ACC112 (cell line): Measurements from ENCODE around the gene CSTF1.

Source experiments
- H2AFZ ChIP-seq: fragments of 200-600 bp; sonication (generic); one replicate; pipeline ENCODE4 v1.6.0; 2017; ENCODE audit warnings: antibody characterized with exemption, low read length; ENCODE audit not compliant: unreplicated experiment
- H3K27ac ChIP-seq: fragments of 200-600 bp; sonication (generic); 2 replicates; pipeline ENCODE4 v1.5.1; 2014; ENCODE audit warnings: low read depth, mild to moderate bottlenecking, antibody characterized with exemption, low read length, moderate library complexity
- H3K27me3 ChIP-seq: fragments of 200-600 bp; sonication (generic); 2 replicates; pipeline ENCODE4 v1.6.1; 2014; ENCODE audit warnings: mild to moderate bottlenecking, antibody characterized with exemption, low read length, moderate library complexity, mixed read lengths; ENCODE audit not compliant: insufficient read depth
- H3K36me3 ChIP-seq: fragments of 200-600 bp; sonication (generic); 2 replicates; pipeline ENCODE4 v1.6.1; 2016; ENCODE audit warnings: mild to moderate bottlenecking, antibody characterized with exemption, low read length, moderate library complexity, mixed read lengths; ENCODE audit not compliant: insufficient read depth
- H3K4me1 ChIP-seq: fragments of 200-600 bp; sonication (generic); one replicate; pipeline ENCODE4 v1.6.1; 2016; ENCODE audit warnings: low read length, mixed read lengths; ENCODE audit not compliant: insufficient read depth, unreplicated experiment, control insufficient read depth
- H3K4me3 ChIP-seq: fragments of 200-600 bp; sonication (generic); 2 replicates; pipeline ENCODE4 v1.5.1; 2014; ENCODE audit warnings: mild to moderate bottlenecking, low read depth, low read length
- H3K79me2 ChIP-seq: fragments of 200-600 bp; sonication (generic); one replicate; pipeline ENCODE4 v1.6.0; 2016; ENCODE audit warnings: low read length; ENCODE audit not compliant: control insufficient read depth, unreplicated experiment, insufficient read depth

CSTF1 gene

DNA sequence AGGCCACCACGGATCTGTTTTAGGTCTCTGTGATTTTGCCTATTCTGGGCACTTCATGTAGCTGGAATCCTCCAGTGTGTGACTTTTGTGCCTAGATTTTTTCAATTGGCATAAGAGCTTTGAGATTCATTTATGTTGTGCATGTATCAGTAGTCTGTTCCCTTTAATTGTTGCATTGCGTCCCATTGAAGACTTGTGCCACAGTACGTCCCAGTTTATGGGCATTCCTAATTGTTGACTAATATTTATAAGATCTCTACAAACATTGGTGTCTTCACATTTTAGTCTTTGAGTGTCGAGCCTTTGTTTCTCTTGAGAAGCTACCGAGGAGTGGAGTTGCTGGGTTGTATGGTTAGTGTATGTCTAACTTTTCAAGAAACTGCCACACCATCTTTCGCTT, 34.4 kb upstream of the CSTF1 start:
- Histone ChIP-seq H3K4me3 (peak overlapping the region; percentile 100), H3K27ac (no peak overlapping the region), H3K79me2 (peaks cover 16% of the 10 kb centered on the region), H2AFZ (peak overlapping the region; percentile 9), H3K27me3 (peaks cover 7% of the 10 kb centered on the region; the same call in 1 of the 2 replicates), H3K36me3 (no peaks in the 10 kb centered on the region), H3K4me1 (peaks cover 13% of the 10 kb centered on the region)

DNA sequence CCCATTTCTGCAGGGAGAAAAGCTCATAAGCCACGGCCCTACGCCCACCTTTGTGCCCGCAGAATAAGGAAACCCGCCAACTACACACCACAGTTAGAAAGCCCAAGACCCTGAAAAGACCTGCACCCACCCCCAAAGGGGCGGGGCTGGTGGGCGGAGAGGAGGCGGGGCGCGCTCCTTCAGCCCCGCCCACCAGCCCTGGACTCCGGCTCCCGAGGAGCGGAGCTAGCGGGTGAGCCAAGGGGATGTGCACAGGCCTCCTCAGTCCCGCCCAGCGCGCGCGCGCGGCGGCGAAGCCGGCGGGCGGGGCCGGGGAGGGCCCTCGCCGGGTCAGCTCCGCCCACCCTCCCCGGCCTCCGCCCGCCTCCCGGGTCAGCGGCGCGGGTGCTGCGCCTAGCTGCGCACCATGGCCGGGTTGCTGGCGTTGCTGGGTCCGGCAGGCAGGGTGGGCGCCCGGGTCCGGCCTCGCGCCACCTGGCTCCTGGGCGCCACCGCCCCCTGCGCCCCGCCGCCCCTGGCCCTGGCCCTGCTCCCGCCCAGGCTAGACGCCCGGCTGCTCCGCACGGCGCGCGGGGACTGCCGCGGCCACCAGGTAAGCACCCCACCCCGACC, 33.7 kb upstream of the CSTF1 start, which contains the start of gene FAM210B:
Gene FAM210B, plus strand, starts transcription at position 375 of the 612 bp plus-strand sequence. Its CDS starts 32 bp downstream, at position 407.
- H3K27ac ChIP-seq = peak within 1 kb of the TSS; percentile 43; the same call in 1 of the 2 replicates
- H3K4me1 ChIP-seq = peaks cover 16% of the 10 kb centered on the region
- peak within 1 kb of the TSS; percentile 100 for H3K4me3 ChIP-seq
- peak within 1 kb of the TSS; percentile 91 for H2AFZ ChIP-seq
- peaks cover 16% of the 10 kb centered on the region for H3K79me2 ChIP-seq
- H3K27me3 ChIP-seq = peaks cover 6% of the 10 kb centered on the region; the same call in 1 of the 2 replicates
- H3K36me3 ChIP-seq = no peaks in the 10 kb centered on the region

DNA sequence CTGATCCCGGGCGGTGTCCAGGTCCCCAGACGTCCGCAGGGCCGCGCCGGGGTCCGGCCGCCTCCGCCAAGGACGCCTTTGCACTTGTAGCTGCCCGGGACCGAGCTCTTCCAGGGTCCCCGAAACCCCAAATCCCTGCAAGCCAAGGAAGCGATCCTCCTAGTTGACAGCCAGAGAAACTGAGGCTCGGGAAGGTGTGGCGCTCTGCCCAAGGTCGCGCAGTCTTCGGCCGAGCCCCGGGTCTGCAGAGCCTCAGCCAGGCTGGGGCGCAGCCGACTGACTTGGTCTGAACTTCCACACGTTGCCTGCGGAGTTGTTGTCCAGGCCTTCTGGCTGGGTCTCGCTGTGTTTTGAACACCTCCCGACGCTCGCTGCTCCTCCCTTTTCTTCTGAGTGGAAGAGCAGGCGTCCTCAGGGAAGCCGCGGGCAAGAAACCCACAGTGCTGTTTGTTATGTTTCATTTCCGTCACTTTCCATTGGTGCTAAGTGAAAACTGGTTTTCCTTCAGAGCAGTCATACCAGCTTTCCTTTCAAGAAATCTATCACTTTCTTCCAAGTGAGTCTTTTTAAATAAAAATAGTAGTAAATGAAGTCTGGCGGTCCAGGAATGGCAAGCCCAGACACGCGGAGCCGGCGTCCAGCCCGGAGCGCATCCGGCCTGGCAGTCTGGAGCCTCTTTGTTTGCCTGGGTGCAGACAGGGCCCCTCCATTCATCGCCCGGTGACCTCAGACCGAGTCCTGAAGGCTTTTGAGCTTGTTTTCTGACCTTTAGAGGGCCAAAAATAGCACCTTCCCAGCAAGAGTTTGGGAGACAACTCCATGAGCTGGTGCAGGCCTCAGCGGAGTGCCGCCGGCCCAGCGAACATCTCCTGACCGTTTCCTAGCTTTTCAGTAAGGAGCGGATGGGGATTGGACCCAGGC, 33.0 kb upstream of the CSTF1 start:
- 0 out of 2 replicates have a peak, but pooled peaks cover under 1% of the 10 kb centered on the region for H3K27me3 ChIP-seq
- peaks cover 16% of the 10 kb centered on the region for H3K4me1 ChIP-seq
- peak overlapping the region; percentile 100 for H3K4me3 ChIP-seq
- H3K36me3 ChIP-seq = no peaks in the 10 kb centered on the region
- peak overlapping the region; percentile 91 for H2AFZ ChIP-seq
- peak overlapping the region; percentile 43; the same call in 1 of the 2 replicates for H3K27ac ChIP-seq
- peaks cover 16% of the 10 kb centered on the region for H3K79me2 ChIP-seq

DNA sequence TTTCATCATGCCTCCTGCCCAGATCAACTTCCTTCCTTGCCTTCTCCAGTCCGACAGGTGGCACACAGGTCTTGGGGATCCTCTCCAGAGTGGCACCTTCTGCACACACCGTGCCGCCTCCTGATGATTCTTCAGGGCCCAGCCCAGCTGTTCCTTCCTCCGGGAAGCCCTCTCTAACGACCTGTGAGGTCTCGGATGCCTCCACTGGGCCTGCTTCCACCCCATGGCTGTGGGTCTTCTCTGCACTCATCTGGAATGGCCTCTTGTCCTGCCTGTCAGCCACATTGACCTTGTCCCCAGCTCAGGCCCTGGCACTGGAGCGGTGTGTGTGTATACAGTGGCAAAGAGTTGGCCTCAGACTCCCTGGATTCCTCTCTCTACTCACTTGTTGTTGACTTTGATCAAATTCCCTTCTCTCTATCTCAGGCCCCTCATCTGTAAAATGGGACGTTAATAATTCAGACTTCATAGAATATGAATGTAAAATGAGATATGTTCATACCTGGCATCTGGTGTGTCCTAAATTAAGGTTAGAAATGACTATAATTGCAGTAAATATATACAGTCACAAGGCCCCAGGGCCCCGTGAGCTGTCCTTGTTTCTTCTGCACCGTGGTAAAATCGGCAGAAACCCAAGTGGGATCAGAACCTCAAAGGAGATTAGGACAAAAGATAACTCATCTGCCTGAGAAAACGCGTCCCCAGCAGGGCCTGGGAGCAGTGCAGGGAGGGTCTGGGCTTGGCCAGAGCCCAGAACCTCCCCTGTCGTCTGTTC, 32.1 kb upstream of the CSTF1 start:
- Histone ChIP-seq H3K4me1 (peaks cover 16% of the 10 kb centered on the region), H2AFZ (peak overlapping the region; percentile 91), H3K79me2 (peaks cover 16% of the 10 kb centered on the region), H3K27me3 (no peaks in the 10 kb centered on the region), H3K4me3 (peak overlapping the region; percentile 100), H3K27ac (peak overlapping the region; percentile 43; the same call in 1 of the 2 replicates), H3K36me3 (no peaks in the 10 kb centered on the region)

DNA sequence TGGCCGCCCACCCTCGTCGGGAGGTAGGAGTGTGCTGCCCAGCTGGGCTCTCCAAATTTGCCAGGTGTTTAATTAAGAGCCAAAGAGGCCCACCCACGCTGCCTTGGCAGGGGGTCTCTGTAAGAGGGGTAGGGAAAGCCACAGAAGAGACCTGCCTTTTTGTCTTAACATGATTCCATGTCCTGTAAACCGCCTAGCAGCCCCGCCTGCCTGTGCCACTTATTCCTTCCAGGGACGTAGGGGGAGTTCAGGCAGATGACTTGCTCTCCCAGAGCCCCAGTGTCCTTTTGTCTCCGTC, 31.6 kb upstream of the CSTF1 start:
- H3K27ac ChIP-seq = no peak overlapping the region
- no peak overlapping the region; the same call in 1 of the 2 replicates for H3K4me3 ChIP-seq
- H3K4me1 ChIP-seq = peaks cover 16% of the 10 kb centered on the region
- no peaks in the 10 kb centered on the region for H3K36me3 ChIP-seq
- peaks cover 16% of the 10 kb centered on the region for H3K79me2 ChIP-seq
- H3K27me3 ChIP-seq = no peaks in the 10 kb centered on the region
- no peak overlapping the region for H2AFZ ChIP-seq

DNA sequence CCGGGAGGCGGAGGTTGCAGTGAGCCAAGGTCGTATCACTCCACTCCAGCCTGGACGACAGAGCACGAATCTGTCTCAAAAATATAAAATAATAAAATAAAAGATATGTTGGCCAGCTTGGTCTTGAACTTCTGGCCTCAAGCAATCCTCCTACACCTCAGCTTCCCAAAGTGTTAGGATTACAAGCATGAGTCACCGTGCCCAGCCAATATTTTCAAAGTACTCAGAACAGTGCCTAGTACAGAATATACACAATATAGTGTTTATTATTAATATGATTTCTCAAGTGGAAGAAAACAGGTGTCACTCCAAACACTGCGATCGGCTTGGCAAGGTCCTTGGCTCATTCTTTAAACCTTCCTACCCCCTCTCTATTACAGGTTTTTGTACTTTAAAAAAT, 30.5 kb upstream of the CSTF1 start:
- no peaks in the 10 kb centered on the region for H3K27me3 ChIP-seq
- no peak overlapping the region for H3K4me3 ChIP-seq

DNA sequence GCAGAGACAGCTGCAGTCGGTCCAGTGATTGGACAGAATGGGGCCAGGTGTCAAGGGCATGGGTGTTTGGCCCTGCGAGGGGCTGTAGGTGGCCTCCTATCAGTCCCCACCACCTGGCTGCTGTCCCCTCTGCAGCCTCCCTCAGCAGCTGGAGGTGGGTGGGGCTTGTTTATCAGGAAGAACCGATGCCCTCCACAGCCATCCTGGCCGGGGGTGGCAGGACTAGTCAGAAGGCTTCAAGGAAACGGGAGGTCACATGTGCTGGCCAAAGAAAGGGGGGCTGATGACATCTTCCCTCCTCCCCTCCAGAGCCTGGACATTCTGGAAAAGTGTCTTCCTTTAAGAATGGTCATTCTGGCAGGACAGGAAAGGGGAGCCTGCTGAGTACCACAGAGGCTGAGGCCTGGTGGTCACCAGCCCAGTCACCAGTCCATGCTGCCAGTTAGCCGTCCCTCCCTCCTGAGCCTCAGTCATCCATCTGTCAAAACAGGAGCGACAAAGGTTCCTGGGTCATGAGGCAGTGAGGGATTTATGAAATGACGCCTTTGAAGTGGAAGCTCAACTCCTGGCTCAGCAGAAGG, 29.5 kb upstream of the CSTF1 start:
- peaks cover 16% of the 10 kb centered on the region for H3K79me2 ChIP-seq
- H3K27me3 ChIP-seq = no peaks in the 10 kb centered on the region
- no peak overlapping the region for H3K4me3 ChIP-seq
- no peak overlapping the region for H2AFZ ChIP-seq
- no peaks in the 10 kb centered on the region for H3K36me3 ChIP-seq
- H3K4me1 ChIP-seq = peaks cover 16% of the 10 kb centered on the region
- H3K27ac ChIP-seq = no peak overlapping the region

More for the DNA sequence above, 30.5 kb upstream of the CSTF1 start:
- Histone ChIP-seq H3K79me2 (peaks cover 16% of the 10 kb centered on the region), H3K27ac (no peak overlapping the region), H2AFZ (no peak overlapping the region), H3K36me3 (no peaks in the 10 kb centered on the region), H3K4me1 (peaks cover 16% of the 10 kb centered on the region)

DNA sequence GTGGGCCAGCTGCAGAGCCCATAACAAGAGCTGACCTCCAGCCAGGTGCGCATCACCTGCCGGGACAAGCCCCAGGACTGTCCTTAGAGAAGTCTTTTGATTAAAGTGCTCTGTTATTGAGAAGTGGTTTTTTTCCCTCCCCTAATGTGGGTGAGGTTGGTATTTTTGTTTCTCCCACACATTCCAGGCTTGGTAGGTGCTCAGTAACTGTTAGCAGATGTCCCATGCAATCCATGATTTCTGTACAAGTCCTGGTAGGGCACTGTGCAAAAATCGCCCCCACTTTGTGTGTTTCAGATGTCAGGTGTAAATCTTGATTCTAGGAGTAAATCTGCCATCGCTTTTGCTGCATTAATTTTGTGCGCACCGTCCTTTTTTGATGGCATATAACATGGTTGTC, 29.0 kb upstream of the CSTF1 start:
- no peak overlapping the region for H3K4me3 ChIP-seq
- no peaks in the 10 kb centered on the region for H3K36me3 ChIP-seq
- H3K27ac ChIP-seq = no peak overlapping the region
- H3K79me2 ChIP-seq = peaks cover 16% of the 10 kb centered on the region
- no peak overlapping the region for H2AFZ ChIP-seq
- peaks cover 16% of the 10 kb centered on the region for H3K4me1 ChIP-seq
- no peaks in the 10 kb centered on the region for H3K27me3 ChIP-seq

DNA sequence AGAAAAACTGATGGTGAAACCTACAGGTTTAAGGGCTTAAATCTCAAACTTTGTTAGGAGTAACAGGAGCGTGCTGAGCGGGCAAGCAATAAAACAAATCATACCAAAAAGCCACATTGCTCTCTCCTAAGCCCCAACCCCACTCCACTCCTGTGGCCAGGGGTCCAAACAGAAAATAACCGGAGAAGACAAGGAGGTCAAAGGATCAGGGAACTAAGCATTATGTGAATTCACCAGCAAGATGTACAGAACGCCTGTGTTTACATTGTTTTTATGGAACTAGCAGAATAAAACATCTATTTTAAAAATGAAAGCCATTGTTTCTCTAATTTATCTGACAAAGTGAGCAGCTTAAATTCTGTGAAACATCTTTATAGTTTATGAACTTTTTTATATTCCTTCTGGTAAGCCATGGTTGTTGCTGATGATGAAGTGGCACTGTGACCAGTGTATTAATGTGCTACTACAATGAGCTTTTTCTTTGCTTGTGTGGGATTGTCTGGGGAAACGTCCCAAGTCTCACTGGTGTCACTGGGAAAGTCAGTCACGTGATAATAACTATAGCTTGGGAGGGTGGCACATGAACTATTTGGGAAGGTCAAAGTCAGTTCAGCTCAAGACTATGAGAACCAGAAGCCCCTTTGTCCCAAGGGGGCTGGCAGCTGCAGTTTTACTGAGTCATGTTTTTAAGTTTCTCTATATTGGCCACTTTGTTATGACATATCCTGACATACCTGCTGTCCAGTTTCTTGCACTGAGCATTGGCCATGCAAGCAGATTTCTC, 23.9 kb upstream of the CSTF1 start:
- Histone ChIP-seq H3K4me1 (peaks cover under 1% of the 10 kb centered on the region), H2AFZ (no peak overlapping the region), H3K27me3 (no peaks in the 10 kb centered on the region), H3K27ac (no peak overlapping the region), H3K36me3 (peaks cover 20% of the 10 kb centered on the region), H3K79me2 (peaks cover 20% of the 10 kb centered on the region), H3K4me3 (no peak overlapping the region)
